Measurements from ENCODE around the gene ZFAND2A.
"Not testable (repeated sequence)": the region's sequence is repeated elsewhere in the genome, so short reads cannot be mapped to it uniquely, and the experiment has no call there.

The ZFAND2A gene

DNA sequence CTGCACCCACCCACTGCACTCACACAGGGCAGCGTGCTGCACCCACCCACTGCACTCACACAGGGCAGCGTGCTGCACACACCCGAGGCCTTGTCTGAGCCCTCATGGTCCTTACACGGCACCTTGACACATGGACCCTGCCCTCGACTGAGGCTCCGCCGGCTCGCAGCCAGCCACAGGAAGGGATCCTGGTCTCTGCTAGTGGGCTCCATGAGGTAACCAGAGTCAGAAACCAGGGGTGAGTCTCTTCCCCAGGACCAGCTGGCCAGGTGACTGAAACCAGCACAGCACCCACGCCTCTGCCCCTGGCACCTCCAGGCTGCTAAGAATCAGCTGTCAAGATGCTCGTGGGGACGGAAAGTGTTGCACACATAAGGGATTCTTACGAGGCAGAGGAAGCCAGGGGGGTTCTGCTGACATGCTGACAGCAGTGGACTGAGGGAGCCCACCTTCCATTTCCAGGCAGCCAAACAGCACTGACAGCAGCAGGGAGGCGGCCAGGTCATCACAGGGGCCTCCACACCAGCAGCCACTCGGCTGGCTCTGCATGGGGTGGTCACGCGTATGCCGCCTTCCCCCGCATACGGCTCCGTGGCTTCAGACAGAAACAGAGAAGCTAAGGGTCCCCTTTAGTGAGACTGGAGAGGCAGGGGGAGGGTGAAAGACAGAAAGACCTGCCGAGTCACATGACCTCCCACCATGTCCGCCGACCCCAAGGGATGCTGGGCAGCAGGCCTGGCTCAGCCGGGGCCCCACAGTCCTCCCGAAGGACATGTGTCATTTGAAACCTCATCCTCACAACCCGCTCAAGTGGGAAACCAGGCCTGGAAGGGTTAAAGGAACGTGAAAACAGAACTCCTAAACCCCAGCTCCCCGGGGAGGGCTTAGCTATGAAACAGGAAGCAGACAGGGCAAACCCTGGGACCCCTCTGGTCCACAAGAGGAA is 37.8 kb downstream of the ZFAND2A start:
- no peak for DNase-seq

DNA sequence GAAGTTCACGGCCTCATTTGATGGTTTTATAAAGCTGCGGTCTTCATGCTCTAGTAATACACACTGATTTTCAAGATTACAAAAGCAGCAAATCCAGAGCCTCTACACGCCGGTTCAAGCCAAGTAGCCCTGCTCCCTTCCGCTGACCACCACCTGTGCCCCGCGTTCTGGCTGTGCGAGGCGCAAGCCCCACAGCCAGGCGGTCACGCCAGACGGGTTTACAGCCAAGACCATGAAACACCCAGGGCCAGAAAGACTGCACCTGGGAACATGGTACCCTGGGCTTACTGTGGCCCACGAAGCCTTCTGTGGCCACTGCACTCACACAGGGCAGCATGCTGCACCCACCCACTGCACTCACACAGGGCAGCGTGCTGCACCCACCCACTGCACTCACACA is 38.5 kb downstream of the ZFAND2A start:
- no peak for DNase-seq

DNA sequence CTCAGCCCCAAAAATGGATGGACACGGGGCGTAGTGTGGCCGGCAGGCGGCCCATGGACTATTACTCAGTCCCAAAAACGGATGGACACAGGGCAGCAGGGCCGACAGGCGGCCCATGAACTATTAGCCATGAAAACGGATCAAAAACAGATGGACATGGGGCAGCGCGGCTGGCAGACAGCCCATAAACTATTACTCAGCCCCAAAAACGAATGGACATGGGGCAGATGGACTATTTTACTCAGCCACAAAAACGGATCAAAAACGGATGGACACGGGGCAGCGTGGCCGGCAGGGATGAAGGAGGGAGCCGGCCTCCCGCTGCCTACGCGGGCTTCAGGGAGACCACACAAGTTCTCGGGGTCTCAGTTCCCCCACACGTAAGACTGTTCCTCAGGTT is 39.2 kb downstream of the ZFAND2A start:
- DNase-seq = no peak

DNA sequence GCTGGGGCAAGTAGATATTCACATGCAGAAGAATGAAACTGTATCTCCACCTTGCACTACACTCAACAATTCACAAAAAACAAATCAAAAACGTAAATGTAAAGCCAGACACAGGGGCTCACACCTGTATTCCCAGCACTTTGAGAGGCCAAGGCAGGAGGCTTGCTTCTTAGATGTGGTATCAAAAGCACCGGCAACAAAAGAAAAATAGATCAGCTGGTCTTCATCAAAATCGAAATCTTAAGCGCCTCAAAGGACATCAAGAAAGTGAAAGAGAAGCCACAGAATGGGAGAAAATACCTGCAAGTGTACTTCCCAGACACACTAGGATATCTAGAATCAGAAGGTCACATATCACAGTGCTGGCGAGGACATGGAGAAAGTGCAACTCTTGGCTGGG is 40.8 kb downstream of the ZFAND2A start:
- no peak for DNase-seq

DNA sequence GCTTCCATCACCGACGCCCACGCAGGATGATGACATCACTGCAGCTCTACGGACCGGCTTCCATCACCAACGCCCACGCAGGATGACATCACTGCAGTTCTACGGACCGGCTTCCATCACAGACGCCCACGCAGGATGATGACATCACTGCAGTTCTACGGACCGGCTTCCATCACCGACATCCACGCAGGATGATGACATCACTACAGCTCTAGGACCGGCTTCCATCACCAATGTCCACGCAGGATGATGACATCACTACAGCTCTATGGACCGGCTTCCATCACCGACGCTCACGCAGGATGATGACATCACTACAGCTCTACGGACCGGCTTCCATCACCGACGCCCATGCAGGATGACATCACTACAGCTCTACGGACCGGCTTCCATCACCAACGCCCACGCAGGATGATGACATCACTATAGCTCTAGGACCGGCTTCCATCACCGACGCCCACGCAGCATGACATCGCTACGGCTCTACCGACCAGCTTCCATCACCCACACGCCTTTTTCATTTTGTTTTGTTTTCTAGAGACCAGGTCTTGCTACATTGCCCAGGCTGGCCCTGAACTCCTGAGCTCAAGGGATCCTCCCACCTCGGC is 42.6 kb downstream of the ZFAND2A start:
- DNase-seq = no peak

DNA sequence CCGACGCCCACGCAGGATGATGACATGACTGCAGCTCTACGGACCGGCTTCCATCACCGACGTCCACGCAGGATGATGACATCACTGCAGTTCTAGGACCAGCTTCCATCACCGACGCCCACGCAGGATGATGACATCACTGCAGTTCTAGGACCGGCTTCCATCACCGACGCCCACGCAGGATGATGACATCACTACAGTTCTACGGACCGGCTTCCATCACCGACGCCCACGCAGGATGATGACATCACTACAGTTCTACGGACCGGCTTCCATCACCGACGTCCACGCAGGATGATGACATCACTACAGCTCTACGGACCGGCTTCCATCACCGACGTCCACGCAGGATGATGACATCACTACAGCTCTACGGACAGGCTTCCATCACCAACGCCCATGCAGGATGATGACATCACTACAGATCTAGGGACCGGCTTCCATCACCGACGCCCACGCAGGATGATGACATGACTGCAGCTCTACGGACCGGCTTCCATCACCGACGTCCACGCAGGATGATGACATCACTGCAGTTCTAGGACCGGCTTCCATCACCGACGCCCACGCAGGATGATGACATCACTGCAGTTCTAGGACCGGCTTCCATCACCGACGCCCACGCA is 43.5 kb downstream of the ZFAND2A start:
- DNase-seq = not testable (repeated sequence)

DNA sequence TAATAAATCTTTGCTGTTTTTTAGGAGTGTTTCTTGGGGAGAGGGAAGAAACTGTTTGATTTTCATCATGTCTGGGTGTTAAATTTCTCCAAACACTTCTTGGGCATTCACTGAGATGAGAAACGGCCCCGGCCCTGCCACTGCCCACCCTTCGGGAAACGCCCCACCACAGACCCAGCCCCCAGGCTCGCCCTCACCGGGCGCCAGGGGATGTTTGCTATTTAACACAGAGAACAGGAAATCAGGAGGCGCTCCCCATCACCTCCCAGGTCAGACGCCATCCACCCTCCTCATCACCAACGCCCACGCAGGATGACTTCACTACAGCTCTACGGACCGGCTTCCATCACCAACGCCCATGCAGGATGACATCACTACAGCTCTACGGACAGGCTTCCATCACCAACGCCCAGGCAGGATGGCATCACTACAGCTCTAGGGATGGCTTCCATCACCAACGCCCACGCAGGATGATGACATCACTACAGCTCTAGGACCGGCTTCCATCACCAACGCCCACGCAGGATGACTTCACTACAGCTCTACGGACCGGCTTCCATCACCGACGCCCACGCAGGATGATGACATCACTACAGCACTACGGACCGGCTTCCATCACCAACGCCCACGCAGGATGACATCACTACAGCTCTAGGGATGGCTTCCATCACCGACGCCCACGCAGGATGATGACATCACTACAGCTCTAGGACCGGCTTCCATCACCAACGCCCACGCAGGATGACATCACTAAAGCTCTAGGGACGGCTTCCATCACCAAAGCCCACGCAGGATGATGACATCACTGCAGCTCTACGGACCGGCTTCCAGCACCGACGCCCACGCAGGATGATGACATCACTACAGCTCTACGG is 44.6 kb downstream of the ZFAND2A start:
- DNase-seq = not testable (repeated sequence)

DNA sequence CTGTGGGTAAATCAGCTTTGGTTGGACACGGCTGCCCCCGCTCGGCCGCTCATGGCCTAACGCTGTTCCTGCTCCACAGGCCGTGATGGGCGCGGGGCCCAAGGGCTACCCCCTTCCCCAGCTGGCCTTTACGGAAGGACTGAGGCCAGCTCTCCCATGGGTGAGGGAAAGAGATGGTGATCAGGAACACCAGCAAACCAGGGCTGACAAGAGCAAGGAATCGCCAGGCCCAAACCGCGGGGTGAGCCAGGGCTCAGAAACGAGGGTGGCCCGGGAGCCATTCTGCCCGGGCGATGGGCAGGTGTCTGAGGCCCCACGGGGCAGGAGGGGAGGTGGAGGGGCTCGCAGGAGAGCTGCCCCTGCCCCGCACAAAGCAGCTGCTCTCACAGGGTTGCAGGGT is 45.5 kb downstream of the ZFAND2A start:
- no peak for DNase-seq

DNA sequence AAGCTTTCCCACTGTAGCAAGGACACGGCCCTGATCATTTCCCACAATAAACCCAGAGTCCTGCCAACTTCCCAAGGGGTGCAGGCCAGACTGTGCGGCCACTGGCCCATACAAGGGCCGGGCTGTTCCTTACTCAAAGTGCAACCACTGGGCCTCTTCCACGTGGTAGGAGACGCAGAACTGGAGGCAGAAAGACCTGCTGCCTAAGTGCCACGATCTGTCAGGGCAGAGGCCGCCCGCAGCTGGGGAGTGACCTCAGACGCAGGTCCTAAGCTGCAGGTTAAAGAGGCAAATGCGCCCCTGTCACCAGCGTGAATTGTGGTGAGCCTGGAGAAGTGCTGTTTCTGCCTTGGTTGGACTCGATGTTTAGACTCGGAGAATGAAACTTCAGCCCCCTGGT is 45.9 kb downstream of the ZFAND2A start:
- DNase-seq = no peak

DNA sequence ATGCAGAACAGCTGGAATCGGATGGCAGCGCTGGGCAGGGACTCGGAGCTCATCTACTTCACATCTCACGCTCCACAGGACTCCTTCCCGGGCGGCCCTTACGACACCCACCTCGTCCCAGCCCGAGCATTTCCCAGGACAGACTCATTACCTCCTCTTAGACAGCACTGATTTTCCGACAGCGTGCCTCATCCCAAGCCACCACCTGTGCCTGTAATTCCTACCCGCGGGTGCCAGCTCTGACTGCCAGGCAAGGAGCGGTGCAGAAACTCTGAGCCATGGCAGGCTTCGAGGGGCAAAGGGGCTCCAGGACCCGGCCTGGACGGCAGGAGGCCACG is 46.5 kb downstream of the ZFAND2A start:
- DNase-seq = no peak

DNA sequence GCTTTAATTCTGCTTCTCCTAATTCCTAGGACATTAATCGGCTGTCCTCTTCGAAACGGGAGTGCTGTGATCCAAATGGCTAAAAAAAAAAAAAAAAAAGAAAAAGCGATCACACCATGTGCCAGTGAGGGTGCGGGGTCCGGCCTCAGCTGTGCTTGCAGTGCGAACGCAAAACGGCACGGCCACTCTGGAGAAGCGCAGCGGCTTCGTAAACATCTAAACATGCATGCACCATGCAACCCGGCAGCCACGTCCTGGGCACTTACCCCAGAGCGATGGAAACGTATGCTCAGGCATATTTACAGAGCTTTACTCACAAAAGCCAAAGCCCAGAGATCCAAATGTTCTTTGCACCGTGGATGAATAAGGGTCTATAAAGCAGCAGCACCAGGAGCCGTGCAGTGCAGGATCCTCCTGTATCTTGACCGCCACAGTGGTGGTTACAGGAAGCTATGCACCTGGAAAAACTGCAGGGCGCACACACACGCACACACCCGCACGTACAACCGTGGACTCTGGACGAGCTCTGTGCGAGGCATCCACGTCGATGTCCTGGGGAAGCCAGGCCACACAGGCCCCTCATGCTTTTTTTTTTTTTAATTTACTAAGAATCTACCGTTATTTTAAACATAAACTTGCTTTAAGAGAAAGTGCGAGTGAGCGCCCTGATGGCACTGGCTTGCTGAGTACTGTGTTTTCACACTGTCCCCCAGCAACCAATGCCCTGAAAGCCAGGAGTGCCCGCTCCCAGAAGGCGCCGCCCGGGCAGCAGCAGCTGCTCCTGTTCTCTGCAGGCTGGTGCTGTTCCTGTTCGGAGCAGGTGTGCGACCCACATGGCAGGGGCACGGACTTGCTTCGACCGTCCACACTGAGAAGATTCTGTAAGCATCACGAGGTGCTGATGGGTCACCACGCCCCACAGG is 47.1 kb downstream of the ZFAND2A start:
- DNase-seq = no peak

DNA sequence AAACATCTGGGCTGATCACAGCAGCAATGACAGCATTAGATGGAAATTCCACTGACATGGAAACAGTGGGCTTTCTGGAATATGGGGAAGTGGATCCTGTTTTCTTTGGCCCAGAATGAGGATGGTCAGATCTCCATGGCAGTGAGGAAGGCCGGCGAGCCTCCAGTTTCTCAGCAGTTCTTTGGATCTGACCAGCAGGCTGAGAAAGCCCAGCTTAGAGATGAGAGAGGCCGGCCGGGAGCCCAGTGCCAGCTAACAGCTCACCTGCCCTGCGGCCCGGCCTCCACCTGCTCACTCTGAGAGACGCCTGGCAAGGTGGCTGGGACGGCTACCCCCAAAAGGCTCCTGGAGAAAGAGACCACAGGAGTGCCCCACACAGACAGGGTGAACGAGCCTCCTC is 47.9 kb downstream of the ZFAND2A start:
- DNase-seq = no peak

DNA sequence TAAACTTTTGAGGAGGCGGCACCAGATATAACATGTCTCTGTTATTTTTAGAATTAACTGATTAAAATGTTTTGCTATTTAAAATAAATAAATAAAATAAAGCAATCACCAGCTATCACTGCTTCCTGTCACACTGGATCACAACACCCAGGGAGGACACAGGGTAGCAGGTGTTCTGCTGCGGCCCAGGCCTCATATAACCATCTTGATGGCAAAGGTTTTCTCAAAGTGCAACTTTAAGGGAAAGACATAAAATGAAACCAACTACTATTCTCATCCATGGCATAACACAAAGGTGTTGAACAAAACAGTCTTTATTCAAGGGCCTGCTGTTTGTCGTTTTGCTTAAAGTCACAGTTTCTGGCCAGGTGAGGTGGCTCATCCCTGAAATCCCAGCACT is 48.8 kb downstream of the ZFAND2A start:
- no peak for DNase-seq

DNA sequence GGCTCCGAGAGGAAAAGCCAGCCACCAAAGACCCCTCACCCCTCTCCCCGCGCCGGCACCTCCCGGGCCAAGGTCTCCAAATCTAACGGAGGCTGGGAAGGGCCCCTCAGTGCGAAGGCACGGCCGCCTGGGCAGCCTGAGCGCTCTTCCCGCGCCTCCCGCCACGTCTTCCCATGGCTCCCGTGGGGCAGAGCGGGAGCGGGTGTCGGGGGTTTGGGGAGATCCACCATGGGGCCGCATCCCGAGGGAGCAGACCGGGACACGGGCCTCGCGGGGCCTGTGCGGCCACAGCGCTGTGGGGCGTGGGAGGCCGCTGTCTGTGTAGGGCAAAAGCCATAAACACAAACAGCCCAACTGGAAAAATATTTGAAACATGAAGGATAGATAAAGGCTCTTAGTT is 49.6 kb downstream of the ZFAND2A start:
- DNase-seq = no peak

DNA sequence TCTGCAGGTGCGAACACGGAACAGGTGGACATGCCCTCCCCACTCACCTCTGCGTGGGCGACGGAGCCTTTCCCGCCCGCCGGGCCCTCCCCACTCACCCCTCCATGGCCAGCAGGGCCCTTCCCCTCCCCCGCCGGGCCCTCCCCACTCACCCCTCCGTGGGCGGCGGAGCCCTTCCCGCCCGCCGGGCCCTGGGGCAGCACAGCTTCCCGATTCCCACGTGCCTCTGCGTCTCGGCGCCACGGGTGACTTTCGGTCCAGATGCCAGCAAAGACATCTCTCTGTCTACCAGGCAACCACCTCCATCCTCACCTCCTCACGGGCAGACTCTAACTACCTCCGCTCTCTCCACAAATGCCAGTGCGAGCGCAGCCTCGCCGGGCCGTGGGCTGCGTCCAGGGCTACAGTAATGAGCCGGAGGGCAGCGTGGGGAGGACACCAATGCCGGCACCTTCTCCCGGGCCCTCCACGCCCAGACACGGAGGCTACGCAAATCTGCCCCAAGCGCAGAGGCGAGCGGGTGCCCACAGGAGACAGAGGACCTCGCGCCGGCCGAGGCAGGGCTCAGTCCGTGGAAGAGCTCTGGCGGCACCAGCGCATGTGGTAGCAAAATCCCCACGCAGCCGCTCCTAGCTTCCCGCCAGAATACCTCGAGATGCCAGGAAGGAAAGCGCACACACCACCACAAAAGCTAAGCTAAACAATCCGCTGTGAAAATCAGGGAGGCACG is 50.2 kb downstream of the ZFAND2A start:
- no peak for DNase-seq

DNA sequence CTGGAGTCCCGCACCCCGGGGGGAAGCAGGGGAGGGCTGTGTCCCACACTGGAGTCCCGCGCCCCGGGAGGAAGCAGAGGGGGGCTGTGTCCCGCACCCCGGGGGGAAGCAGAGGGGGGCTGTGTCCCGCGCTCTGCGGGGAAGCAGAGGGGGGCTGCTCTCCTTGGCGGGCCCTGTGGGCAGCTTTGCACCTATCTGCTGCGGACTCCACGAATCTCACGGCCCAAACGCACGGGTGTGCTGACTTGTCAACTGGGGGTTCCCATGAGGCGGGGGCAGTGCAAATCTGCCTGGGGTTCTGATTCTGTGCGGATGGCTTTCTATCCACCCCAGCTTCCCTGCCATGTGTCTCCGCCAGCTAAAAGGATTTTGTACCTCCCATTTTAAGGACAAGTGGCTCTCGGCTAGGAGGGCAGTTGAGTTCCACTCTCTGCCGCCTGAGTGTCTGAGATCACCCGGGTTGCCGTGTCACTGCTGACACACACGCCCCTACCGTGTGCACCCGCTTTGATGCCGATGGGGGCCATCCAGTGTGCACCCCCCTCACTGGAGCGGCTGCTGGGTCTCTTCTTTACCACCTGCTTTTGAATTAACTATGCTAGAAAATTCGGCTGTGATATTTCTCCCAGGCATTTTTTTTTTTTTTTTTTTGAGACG is 51.6 kb downstream of the ZFAND2A start:
- DNase-seq = no peak

DNA sequence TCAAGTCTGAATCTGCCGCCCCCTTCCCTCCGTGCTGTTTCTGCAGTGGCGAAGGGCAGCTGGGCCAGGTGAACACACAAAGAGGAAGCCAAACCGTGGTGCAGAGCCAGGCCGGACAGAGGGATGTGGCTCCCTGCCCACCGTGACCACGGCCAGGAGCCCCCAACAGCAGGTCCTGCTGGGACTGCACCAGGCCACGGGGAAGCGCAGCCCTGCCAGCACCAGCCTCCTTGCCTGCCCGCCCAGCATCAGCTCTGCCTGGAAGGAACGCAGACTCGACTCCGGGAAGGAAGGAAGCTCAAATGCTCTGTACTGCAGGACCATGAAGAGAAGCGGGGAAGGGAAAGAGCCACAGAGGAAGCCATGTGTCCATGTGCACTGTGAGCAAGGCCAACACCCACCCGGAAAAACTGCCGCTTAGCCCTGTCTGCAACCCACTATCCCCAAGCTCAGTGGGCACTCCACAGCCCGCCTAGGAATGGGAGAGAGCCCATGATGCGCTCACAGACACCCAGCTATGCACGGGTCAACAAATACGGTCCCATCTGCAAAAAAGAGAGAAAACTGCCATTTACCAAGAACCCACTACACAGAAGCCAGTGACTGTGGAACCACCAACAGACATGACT is 53.1 kb downstream of the ZFAND2A start:
- no peak for DNase-seq

DNA sequence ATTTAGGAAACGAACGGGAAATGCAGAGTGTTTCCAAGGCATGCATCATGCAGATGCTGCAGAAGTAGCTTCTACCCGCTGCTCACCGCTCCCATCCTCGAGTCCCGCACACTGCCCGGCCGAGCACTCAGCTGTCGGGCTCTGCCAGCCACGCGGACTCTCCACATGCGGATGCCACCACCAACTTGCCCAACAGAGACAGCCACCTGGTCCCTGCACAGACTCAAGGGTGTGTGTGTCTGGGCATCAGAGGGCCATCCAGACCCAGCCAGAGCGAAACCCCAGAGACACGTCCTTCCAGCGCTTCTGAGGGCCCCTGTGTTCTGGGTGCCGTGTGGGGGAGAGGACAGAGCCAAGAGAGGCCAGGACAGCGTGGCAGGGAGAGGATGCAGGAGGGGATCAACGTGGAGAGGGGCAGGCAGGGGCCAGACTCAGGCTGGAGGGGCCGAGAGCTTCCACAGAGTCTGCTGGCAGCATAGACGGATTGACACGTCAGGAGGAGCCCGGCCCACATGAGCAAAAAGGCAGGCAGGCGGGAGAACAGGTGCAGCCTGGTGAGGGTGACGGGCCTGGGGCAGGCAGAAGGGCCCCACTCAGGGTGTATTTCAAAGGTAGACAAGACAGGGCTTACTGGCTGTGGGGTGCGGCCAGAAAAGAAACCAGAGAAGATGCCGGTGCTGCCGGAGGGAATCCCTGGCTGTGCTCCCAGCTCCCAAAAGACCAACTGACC is 53.8 kb downstream of the ZFAND2A start:
- DNase-seq = no peak

DNA sequence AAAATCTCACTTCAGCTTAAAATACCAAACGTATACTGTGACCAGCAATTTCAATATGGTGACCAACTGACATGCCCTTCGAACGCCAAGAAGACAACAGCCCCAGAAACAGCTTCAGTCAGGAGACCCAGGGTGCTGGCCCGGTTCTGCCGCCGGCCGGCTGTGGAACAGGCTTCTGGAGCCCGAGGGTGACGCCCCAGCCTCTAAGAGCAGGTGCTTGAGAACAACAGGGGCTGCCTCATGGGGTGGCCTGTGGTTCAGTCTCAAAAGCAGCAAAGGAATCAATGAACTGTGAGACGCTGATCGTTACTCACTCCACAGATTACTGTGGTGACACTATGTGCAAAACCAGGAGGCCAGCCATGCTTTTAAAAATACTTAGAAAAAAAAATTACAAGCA is 54.8 kb downstream of the ZFAND2A start:
- no peak for DNase-seq
